GM13976 (cell line): ENCODE measurements around the gene CD47.

Experiments
- DNase-seq: peaks from one replicate; pipeline ENCODE4 v3.0.0; 2012; ENCODE audit warnings: low spot score
- in situ Hi-C: fragments of 300-500 bp; cut with MboI; formaldehyde crosslinking; loops from one replicate; pipeline ENCODE4 v1.12.0; 2022; ENCODE audit warnings: low sequenced_read_pairs, mixed read lengths, inconsistent platforms; ENCODE audit not compliant: unreplicated experiment
- TF ChIP-seq, protein P1 (sequence below): IDR thresholded peaks from 2 replicates; pipeline ENCODE4 v1.5.1; 2012; ENCODE audit warnings: borderline replicate concordance, mild to moderate bottlenecking; ENCODE audit not compliant: insufficient read depth; ENCODE audit errors: extremely low read depth, missing control alignments, control extremely low read depth

The CD47 gene

DNA sequence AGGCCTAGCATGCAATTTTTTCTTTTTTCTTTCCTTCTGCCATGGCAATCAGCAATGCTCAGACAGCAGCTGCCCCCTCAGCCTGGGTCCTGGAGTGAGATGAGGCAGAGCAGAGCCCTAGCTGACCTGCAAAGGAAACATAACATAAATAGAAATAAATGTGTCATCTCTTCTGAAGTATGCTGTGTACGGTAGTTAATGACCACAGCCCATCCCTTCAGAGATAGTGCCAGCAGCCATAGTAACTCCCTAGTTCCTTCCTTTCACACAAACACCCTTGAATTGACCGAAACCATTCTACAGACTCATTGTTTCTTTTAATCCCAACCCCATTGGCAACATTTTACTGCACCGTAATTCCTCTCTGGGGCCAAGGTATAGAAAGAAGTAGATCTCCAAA is 8.4 kb upstream of the CD47 start:
- peak; percentile 35 for DNase-seq
- TF ChIP-seq, protein P1, sequence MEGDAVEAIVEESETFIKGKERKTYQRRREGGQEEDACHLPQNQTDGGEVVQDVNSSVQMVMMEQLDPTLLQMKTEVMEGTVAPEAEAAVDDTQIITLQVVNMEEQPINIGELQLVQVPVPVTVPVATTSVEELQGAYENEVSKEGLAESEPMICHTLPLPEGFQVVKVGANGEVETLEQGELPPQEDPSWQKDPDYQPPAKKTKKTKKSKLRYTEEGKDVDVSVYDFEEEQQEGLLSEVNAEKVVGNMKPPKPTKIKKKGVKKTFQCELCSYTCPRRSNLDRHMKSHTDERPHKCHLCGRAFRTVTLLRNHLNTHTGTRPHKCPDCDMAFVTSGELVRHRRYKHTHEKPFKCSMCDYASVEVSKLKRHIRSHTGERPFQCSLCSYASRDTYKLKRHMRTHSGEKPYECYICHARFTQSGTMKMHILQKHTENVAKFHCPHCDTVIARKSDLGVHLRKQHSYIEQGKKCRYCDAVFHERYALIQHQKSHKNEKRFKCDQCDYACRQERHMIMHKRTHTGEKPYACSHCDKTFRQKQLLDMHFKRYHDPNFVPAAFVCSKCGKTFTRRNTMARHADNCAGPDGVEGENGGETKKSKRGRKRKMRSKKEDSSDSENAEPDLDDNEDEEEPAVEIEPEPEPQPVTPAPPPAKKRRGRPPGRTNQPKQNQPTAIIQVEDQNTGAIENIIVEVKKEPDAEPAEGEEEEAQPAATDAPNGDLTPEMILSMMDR = no peak
- in situ Hi-C loops = no loop called here

DNA sequence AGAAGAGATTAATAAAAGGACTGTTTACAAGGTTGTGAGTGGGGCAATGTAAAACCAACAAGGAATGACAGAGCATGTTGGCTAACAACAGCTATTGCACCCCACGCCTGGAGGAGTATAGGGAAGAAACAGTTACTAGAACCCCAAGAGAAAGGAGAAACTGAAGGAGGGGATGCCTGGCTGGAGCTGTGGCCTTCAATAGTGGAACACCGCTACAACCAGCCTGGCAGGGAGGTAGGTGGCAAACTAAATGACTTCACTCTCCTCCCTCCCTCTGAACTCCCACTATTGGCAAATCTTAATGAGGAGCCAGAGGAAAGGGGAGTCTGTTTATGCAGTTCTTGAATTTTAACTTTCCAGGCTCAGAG is 7.2 kb upstream of the CD47 start:
- in situ Hi-C loops = no loop called here
- TF ChIP-seq, protein P1 = no peak
- no peak for DNase-seq

DNA sequence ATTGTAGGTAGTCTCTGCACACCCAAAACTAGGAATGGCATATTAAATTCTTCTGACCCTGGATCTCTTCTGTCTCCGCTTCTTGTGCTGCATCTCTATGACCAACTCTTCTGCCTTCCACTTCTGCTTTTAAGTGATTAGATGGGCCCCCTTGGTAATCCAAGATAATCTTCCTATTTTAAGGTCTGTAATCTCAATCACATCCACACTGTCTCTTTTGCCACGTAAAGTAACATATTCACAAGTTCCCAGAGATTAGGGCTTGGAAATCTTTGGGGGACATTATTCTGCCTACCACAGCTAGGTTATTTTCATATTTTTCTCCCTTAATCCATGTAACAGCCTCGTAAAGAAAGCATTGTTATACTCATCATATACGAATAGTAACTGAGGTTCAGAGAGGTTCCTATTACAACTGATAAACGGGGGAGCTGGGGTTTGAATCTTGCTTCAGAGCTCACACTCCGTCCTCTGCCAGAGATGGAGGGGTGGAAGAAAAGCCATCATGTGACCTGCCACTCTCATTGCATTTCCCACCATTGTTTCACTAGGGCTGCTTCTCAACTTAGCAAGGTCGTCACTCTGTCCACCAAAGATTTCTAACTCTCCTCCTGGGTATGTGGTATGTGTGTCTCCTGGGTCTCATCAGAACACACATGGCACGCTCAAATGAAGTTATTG is 6.6 kb upstream of the CD47 start:
- TF ChIP-seq, protein P1 = no peak
- in situ Hi-C loops = no loop called here
- DNase-seq = no peak

DNA sequence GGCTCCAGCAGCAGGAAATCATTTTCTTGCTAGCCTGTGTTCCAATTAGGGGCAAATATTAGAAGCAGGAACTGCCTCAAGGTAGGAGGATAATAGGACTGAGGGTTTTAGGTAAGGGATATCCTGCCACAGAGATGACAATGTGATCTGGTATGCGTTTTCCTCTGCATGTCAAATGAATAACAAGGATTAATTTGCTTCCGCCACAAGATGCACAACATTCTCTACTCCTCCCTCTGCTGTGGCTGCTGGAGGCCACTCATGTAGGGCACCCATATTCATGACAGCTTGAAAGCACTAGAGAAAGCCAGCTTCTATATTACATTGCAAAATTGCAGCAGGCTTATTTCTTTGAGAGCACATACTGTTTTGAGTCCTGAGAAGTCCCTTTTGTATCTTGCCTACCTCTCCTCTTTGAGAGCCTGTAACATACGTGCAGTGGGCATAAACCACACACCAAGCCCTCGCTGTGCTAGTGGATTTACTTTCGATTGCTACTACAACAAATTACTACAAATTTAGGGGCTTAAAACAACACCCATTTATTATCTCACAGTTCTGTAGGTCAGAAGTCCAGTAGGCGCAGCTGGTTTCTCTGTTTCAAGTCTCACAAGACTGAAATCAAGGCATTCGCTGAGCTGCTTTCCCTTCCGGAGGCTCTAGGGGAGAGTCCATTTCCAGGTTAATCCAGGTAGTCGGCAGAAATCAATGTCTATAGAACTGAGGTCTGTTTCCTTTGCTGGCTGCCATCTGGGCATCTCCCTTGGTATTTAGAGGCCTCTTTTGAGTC is 5.9 kb upstream of the CD47 start:
- in situ Hi-C loops = no loop called here
- TF ChIP-seq, protein P1 = no peak
- no peak for DNase-seq

DNA sequence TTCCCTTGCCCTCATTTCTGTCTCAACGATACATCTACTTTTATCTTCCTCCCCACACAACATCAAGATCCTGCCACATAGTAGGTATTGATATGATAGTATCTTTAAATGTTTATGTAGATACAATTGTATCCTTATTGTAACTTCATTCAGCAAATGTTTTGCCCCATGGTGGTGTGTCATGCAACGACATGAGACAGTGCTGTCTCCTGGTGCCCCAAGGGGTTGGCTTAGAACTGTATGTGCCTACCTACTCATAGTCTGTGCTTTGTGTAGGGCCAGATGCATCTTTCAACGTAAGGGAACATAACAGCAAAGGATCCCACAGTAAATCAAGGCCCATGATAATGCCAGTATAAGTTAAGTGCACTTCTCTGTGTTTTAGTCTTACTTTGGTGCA is 2.8 kb upstream of the CD47 start:
- TF ChIP-seq, protein P1 = no peak
- no peak for DNase-seq
- in situ Hi-C loops = no loop called here

- in situ Hi-C loops = no loop called here
- TF ChIP-seq, protein P1 = no peak
These were observed 2.2 kb upstream of the CD47 start for GRCh38 chr3:108093021-108093420.

More at GRCh38 chr3:108093021-108093420, 2.2 kb upstream of the CD47 start:
- no peak for DNase-seq
